WTC11 (cell line): Measurements from ENCODE around the gene RAB3D. TPM values are rescaled to one million over a fixed set of nuclear protein-coding genes. Genes with fewer than 3 reads are reported as not detected.

Experiments
- ATAC-seq: fragments of 200-7000 bp; cut with Tn5 transposase; 2 replicates; pipeline ENCODE4 v1.10.0; 2021; ENCODE audit warnings: mild to moderate bottlenecking, moderate library complexity
- CTCF ChIA-PET: fragments of 300-600 bp; sonication (Branson Sonifier 250); formaldehyde crosslinking; loops from one replicate; lab custom pipeline; 2021; ENCODE audit warnings: antibody characterized with exemption; lab: Charles Lee
- POLR2A ChIA-PET: fragments of 350-600 bp; sonication (Branson Sonifier 250); formaldehyde crosslinking; loops from one replicate; lab custom pipeline; 2021; ENCODE audit warnings: antibody characterized with exemption; lab: Charles Lee
- DNase-seq: peaks from one replicate; pipeline ENCODE4 v3.0.0; 2021; ENCODE audit warnings: low spot score
- H3K27ac Mint-ChIP-seq: 2 replicates; pipeline ENCODE4 v1.8.0; 2021; ENCODE audit warnings: mixed read lengths
- H3K27me3 Mint-ChIP-seq: 2 replicates; pipeline ENCODE4 v1.8.0; 2021; ENCODE audit warnings: low read depth, mild to moderate bottlenecking, moderate library complexity, mixed read lengths
- H3K36me3 Mint-ChIP-seq: 2 replicates; pipeline ENCODE4 v1.8.0; 2021; ENCODE audit warnings: mixed read lengths
- H3K4me1 Mint-ChIP-seq: 2 replicates; pipeline ENCODE4 v1.8.0; 2022; ENCODE audit warnings: mixed read lengths
- H3K4me3 Mint-ChIP-seq: 2 replicates; pipeline ENCODE4 v1.8.0; 2021; ENCODE audit warnings: mild to moderate bottlenecking, moderate library complexity, mixed read lengths
- H3K9me3 Mint-ChIP-seq: 2 replicates; pipeline ENCODE4 v1.8.0; 2021; ENCODE audit warnings: mixed read lengths
- ATF6 ChIP-seq: sonication (generic); formaldehyde crosslinking; IDR thresholded peaks from 2 replicates; pipeline ENCODE4 v1.8.1; 2023; ENCODE audit warnings: mild to moderate bottlenecking, missing genetic modification reagents
- E2F4 ChIP-seq: sonication (generic); formaldehyde crosslinking; IDR thresholded peaks from 2 replicates; pipeline ENCODE4 v1.8.1; 2022; ENCODE audit warnings: low read depth, mild to moderate bottlenecking, moderate library complexity, missing genetic modification reagents, borderline replicate concordance
- ESRRA ChIP-seq: sonication (generic); formaldehyde crosslinking; IDR thresholded peaks from 2 replicates; pipeline ENCODE4 v1.8.1; 2022; ENCODE audit warnings: mild to moderate bottlenecking, missing genetic modification reagents, borderline replicate concordance
- ETV6 ChIP-seq: sonication (generic); formaldehyde crosslinking; IDR thresholded peaks from 2 replicates; pipeline ENCODE4 v1.8.1; 2022; ENCODE audit warnings: mild to moderate bottlenecking, missing genetic modification reagents
- FOXK1 ChIP-seq: sonication (generic); formaldehyde crosslinking; IDR thresholded peaks from 2 replicates; pipeline ENCODE4 v1.8.0; 2022; ENCODE audit warnings: mild to moderate bottlenecking, moderate library complexity, missing genetic modification reagents
- IRF1 ChIP-seq: sonication (generic); formaldehyde crosslinking; IDR thresholded peaks from 2 replicates; pipeline ENCODE4 v1.8.0; 2023; ENCODE audit warnings: missing genetic modification reagents
- MYBL2 ChIP-seq: sonication (generic); formaldehyde crosslinking; IDR thresholded peaks from 2 replicates; pipeline ENCODE4 v1.8.1; 2023; ENCODE audit warnings: mild to moderate bottlenecking, moderate library complexity, missing genetic modification reagents
- NFYB ChIP-seq: sonication (generic); formaldehyde crosslinking; conservative IDR thresholded peaks from 2 replicates; pipeline ENCODE4 v1.8.0; 2022; ENCODE audit warnings: low read depth, missing genetic modification reagents
- NR2C2 ChIP-seq: sonication (generic); formaldehyde crosslinking; IDR thresholded peaks from 2 replicates; pipeline ENCODE4 v1.8.0; 2022; ENCODE audit warnings: mild to moderate bottlenecking, missing genetic modification reagents
- RORB ChIP-seq: fragments of 250-450 bp; sonication (Bioruptor Pico); IDR thresholded peaks from 2 replicates; pipeline ENCODE4 v1.9.0; 2021; ENCODE audit warnings: mild to moderate bottlenecking
- USF1 ChIP-seq: sonication (generic); formaldehyde crosslinking; IDR thresholded peaks from 2 replicates; pipeline ENCODE4 v1.8.0; 2022; ENCODE audit warnings: mild to moderate bottlenecking, missing genetic modification reagents
- ZBTB21 ChIP-seq: sonication (generic); formaldehyde crosslinking; IDR thresholded peaks from 2 replicates; pipeline ENCODE4 v1.8.1; 2023; ENCODE audit warnings: mild to moderate bottlenecking, missing genetic modification reagents, borderline replicate concordance
- total RNA-seq: library from RNA; stranded (reverse); gene quantifications from 3 replicates; pipeline ENCODE4 v1.2.3, GENCODE V29; 2021
- TF ChIP-seq, protein P1 (sequence below): sonication (generic); formaldehyde crosslinking; IDR thresholded peaks from 2 replicates; pipeline ENCODE4 v1.8.1; 2022; ENCODE audit warnings: low read depth, missing genetic modification reagents, borderline replicate concordance
- TF ChIP-seq, protein P2 (sequence below): fragments of 250-450 bp; sonication (Bioruptor Pico); conservative IDR thresholded peaks from 2 replicates; pipeline ENCODE4 v1.9.0; 2021; ENCODE audit warnings: mild to moderate bottlenecking
- TF ChIP-seq, protein P3 (sequence below): fragments of 250-450 bp; sonication (Bioruptor Pico); IDR thresholded peaks from 2 replicates; pipeline ENCODE4 v2.1.2; 2022; ENCODE audit warnings: mild to moderate bottlenecking, moderate library complexity
- TF ChIP-seq, protein P4 (sequence below): sonication (generic); formaldehyde crosslinking; conservative IDR thresholded peaks from 2 replicates; pipeline ENCODE4 v1.8.1; 2022; ENCODE audit warnings: mild to moderate bottlenecking, missing genetic modification reagents
- TF ChIP-seq, protein P5 (sequence below): fragments of 250-450 bp; sonication (Bioruptor Pico); IDR thresholded peaks from 2 replicates; pipeline ENCODE4 v1.9.0; 2021; ENCODE audit warnings: mild to moderate bottlenecking

Gene RAB3D
- total RNA-seq, 1 experiment from 2014 or later: 18.9 TPM

- Mint-ChIP-seq H3K4me3 (no peak overlapping the region), H3K9me3 (no peaks in the 10 kb centered on the region), H3K27ac (no peak overlapping the region), H3K27me3 (peaks cover 15% of the 10 kb centered on the region), H3K4me1 (peaks cover 16% of the 10 kb centered on the region), H3K36me3 (peaks cover 3% of the 10 kb centered on the region; the same call in 1 of the 2 replicates)
- ATAC-seq (no peak), DNase-seq (no peak)
- CTCF ChIA-PET: interaction anchor here (1.5 kb wide), 1 partner anchor 10 kb away, joined by 5 read pairs; the partner anchor contains the start of gene SWSAP1
- TF ChIP-seq, protein P1, sequence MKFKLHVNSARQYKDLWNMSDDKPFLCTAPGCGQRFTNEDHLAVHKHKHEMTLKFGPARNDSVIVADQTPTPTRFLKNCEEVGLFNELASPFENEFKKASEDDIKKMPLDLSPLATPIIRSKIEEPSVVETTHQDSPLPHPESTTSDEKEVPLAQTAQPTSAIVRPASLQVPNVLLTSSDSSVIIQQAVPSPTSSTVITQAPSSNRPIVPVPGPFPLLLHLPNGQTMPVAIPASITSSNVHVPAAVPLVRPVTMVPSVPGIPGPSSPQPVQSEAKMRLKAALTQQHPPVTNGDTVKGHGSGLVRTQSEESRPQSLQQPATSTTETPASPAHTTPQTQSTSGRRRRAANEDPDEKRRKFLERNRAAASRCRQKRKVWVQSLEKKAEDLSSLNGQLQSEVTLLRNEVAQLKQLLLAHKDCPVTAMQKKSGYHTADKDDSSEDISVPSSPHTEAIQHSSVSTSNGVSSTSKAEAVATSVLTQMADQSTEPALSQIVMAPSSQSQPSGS (CRISPR knock-in tag): no peak
- TF ChIP-seq, protein P2, sequence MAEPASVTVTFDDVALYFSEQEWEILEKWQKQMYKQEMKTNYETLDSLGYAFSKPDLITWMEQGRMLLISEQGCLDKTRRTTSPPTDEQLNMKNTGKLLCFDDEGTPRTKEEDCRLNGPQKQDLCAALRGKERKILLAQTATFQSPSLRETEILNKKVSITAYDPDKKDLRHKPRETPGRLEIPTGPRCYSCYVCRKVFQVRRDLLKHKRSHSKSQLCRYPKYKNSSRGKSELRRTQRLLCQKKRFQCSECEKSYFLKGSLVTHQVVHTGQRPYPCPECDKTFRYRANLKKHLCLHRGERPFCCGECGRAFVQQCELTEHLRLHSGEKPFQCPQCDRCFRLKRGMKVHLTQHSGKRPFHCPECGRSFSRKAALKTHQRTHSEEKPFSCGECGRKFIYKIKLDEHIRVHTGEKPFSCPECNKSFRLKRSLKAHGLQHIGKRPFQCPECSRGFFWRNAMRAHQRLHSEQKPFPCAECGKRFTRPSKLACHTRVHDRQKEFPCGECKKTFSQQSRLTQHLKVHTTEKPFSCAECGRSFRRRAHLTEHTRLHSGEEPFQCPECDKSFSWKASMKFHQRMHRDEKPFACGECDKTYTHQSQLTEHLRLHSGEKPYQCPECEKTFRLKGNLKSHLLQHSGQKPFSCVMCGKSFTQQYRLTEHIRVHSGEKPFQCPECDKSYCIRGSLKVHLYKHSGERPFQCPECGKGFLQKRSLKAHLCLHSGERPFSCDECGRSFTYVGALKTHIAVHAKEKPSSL (CRISPR knock-in tag): no peak
- TF ChIP-seq ESRRA (CRISPR knock-in tag) (no peak), NR2C2 (no peak), IRF1 (CRISPR knock-in tag) (no peak)
- POLR2A ChIA-PET: interaction anchor here (0.6 kb wide), 1 partner anchor 219 kb away, joined by 3 read pairs; no protein-coding TSS in a partner anchor
Measured at GRCh38 chr19:11364935-11365334, 25.5 kb upstream of the RAB3D start.

DNA sequence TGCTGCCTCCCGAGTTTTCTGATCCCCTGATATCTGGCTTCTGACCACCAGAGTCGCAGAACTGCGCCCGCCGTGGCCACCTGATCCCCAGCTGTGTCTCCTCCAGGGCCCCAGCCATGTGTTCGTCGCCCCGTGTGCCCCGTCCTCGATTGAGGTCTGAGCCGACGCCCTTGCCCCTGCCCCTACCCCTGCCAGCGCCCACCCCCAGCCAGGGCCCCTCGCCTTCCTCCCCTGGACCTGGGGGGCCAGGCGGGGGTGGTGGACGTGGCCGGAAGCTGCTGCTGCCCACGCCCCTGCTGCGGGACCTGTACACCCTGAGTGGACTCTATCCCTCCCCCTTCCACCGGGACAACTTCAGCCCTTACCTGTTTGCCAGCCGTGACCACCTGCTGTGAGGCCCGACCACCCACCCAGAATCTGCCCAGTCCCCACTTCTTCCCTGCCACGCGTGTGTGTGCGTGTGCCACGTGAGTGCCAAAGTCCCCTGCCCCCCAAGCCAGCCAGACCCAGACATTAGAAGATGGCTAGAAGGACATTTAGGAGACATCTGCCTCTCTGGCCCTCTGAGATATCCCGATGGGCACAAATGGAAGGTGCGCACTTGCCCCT lies 24.9 kb upstream of the RAB3D start:
- ATAC-seq (no peak), DNase-seq (no peak)
- no peaks in the 10 kb centered on the region for H3K9me3 Mint-ChIP-seq
- H3K4me3 Mint-ChIP-seq: no peak overlapping the region
- POLR2A ChIA-PET: interaction anchor here (0.6 kb wide), 1 partner anchor 218 kb away, joined by 3 read pairs; no protein-coding TSS in a partner anchor
- CTCF ChIA-PET: interaction anchor here (1.5 to 1.6 kb wide), 3 partner anchors 10 to 71 kb away, joined by 5 read pairs; partner anchors contain the start of gene SWSAP1
- peaks cover 21% of the 10 kb centered on the region for H3K27me3 Mint-ChIP-seq
- H3K36me3 Mint-ChIP-seq: peaks cover 3% of the 10 kb centered on the region; the same call in 1 of the 2 replicates
- peaks cover 16% of the 10 kb centered on the region for H3K4me1 Mint-ChIP-seq
- no peak overlapping the region for H3K27ac Mint-ChIP-seq
- TF ChIP-seq NFYB (CRISPR knock-in tag) (no peak), MYBL2 (CRISPR knock-in tag) (no peak), RORB (CRISPR knock-in tag) (no peak), ETV6 (CRISPR knock-in tag) (no peak), ZBTB21 (CRISPR knock-in tag) (no peak), E2F4 (no peak), FOXK1 (CRISPR knock-in tag) (no peak), USF1 (CRISPR knock-in tag) (no peak), ATF6 (CRISPR knock-in tag) (no peak)
- TF ChIP-seq, protein P1 (CRISPR knock-in tag): no peak
- TF ChIP-seq, protein P3, sequence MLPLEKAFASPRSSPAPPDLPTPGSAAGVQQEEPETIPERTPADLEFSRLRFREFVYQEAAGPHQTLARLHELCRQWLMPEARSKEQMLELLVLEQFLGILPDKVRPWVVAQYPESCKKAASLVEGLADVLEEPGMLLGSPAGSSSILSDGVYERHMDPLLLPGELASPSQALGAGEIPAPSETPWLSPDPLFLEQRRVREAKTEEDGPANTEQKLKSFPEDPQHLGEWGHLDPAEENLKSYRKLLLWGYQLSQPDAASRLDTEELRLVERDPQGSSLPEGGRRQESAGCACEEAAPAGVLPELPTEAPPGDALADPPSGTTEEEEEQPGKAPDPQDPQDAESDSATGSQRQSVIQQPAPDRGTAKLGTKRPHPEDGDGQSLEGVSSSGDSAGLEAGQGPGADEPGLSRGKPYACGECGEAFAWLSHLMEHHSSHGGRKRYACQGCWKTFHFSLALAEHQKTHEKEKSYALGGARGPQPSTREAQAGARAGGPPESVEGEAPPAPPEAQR (CRISPR knock-in tag): no peak
- TF ChIP-seq, protein P4, sequence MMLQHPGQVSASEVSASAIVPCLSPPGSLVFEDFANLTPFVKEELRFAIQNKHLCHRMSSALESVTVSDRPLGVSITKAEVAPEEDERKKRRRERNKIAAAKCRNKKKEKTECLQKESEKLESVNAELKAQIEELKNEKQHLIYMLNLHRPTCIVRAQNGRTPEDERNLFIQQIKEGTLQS (CRISPR knock-in tag): no peak
- TF ChIP-seq, protein P5, sequence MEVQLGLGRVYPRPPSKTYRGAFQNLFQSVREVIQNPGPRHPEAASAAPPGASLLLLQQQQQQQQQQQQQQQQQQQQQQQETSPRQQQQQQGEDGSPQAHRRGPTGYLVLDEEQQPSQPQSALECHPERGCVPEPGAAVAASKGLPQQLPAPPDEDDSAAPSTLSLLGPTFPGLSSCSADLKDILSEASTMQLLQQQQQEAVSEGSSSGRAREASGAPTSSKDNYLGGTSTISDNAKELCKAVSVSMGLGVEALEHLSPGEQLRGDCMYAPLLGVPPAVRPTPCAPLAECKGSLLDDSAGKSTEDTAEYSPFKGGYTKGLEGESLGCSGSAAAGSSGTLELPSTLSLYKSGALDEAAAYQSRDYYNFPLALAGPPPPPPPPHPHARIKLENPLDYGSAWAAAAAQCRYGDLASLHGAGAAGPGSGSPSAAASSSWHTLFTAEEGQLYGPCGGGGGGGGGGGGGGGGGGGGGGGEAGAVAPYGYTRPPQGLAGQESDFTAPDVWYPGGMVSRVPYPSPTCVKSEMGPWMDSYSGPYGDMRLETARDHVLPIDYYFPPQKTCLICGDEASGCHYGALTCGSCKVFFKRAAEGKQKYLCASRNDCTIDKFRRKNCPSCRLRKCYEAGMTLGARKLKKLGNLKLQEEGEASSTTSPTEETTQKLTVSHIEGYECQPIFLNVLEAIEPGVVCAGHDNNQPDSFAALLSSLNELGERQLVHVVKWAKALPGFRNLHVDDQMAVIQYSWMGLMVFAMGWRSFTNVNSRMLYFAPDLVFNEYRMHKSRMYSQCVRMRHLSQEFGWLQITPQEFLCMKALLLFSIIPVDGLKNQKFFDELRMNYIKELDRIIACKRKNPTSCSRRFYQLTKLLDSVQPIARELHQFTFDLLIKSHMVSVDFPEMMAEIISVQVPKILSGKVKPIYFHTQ (CRISPR knock-in tag): no peak
